IMR-90 (cell line): ENCODE results near the gene TNFSF9. TPM values are rescaled to one million over a fixed set of nuclear protein-coding genes. Genes with fewer than 3 reads are reported as not detected.

Experiments
- ATAC-seq: fragments of 200-7000 bp; cut with Tn5 transposase; 2 replicates; pipeline ENCODE4 v1.9.1; 2020; ENCODE audit warnings: low read depth, mild to moderate bottlenecking, moderate library complexity
- BruUV-seq: library from RNA; stranded (reverse); fragments of 400-500 nt; replicated peaks from 2 replicates; lab custom pipeline; 2021; lab: Mats Ljungman, UMichigan
- CTCF ChIA-PET: fragments of 300-600 bp; formaldehyde crosslinking; extraction: SDS; loops from one replicate; lab custom pipeline; 2021; ENCODE audit warnings: antibody characterized with exemption; lab: Yijun Ruan, JAX
- POLR2A ChIA-PET: fragments of 300-600 bp; sonication (Branson Sonifier 250); formaldehyde crosslinking; loops from one replicate; lab custom pipeline; 2022; ENCODE audit warnings: antibody characterized with exemption; ENCODE audit not compliant: unreplicated experiment; lab: Charles Lee
- DNase-seq: peaks from one replicate; pipeline ENCODE4 v3.0.0; 2013
- H2AFZ ChIP-seq: replicated peaks from 2 replicates; pipeline ENCODE3; 2013; ENCODE audit warnings: low read length, mild to moderate bottlenecking; ENCODE audit not compliant: poor library complexity
- H2AK5ac ChIP-seq: 2 replicates; pipeline ENCODE4 v1.6.1; 2013; ENCODE audit warnings: low read depth, low read length, inconsistent platforms
- H2AK9ac ChIP-seq: replicated peaks from 2 replicates; pipeline ENCODE3; 2013; ENCODE audit warnings: mild to moderate bottlenecking, low read depth, low read length, moderate library complexity; ENCODE audit not compliant: poor library complexity
- H2BK120ac ChIP-seq: 2 replicates; pipeline ENCODE4 v1.6.1; 2013; ENCODE audit warnings: low read depth, low read length, inconsistent platforms
- H2BK15ac ChIP-seq: 3 replicates; pipeline ENCODE4 v1.6.1; 2013; ENCODE audit warnings: low read depth, low read length, inconsistent platforms
- H2BK20ac ChIP-seq: 2 replicates; pipeline ENCODE4 v1.6.1; 2013; ENCODE audit warnings: low read depth, mild to moderate bottlenecking, inconsistent platforms, low read length, moderate library complexity
- H2BK5ac ChIP-seq: 2 replicates; pipeline ENCODE4 v1.6.1; 2013; ENCODE audit warnings: mild to moderate bottlenecking, low read depth, low read length, inconsistent platforms; ENCODE audit not compliant: poor library complexity, severe bottlenecking
- H3K14ac ChIP-seq: replicated peaks from 2 replicates; pipeline ENCODE4 v1.6.1; 2013; ENCODE audit warnings: low read depth, low read length, inconsistent platforms
- H3K18ac ChIP-seq: 2 replicates; pipeline ENCODE4 v1.6.1; 2013; ENCODE audit warnings: low read depth, low read length, control low read depth
- H3K23ac ChIP-seq: 2 replicates; pipeline ENCODE4 v1.6.1; 2013; ENCODE audit warnings: low read depth, low read length, inconsistent platforms
- H3K27ac ChIP-seq: 2 replicates; pipeline ENCODE4 v1.5.1; 2013; ENCODE audit warnings: mild to moderate bottlenecking, control low read depth, low read length; ENCODE audit not compliant: insufficient read depth
- H3K27me3 ChIP-seq: 2 replicates; pipeline ENCODE4 v1.6.1; 2013; ENCODE audit warnings: low read length; ENCODE audit not compliant: control insufficient read depth, insufficient read depth
- H3K36me3 ChIP-seq: 2 replicates; pipeline ENCODE4 v1.6.1; 2013; ENCODE audit warnings: low read length, mixed read lengths; ENCODE audit not compliant: control insufficient read depth, insufficient read depth
- H3K4ac ChIP-seq: 2 replicates; pipeline ENCODE4 v1.6.1; 2013; ENCODE audit warnings: low read depth, low read length, inconsistent platforms
- H3K4me1 ChIP-seq: 2 replicates; pipeline ENCODE4 v1.6.1; 2013; ENCODE audit warnings: low read length, mixed read lengths; ENCODE audit not compliant: control insufficient read depth, insufficient read depth
- H3K4me2 ChIP-seq: 2 replicates; pipeline ENCODE4 v1.6.1; 2013; ENCODE audit warnings: low read depth, mild to moderate bottlenecking, control low read depth, low read length, moderate library complexity
- H3K4me3 ChIP-seq: 2 replicates; pipeline ENCODE4 v1.5.1; 2013; ENCODE audit warnings: low read depth, mild to moderate bottlenecking, control low read depth, low read length, moderate library complexity; ENCODE audit not compliant: insufficient read depth
- H3K56ac ChIP-seq: 2 replicates; pipeline ENCODE4 v1.6.1; 2013; ENCODE audit warnings: low read length, inconsistent platforms; ENCODE audit not compliant: insufficient read depth; ENCODE audit errors: extremely low read depth
- H3K79me1 ChIP-seq, 2 experiments: 2 replicates each; pipeline ENCODE4 v1.6.1; 2013; ENCODE audit warnings: low read length in 2 of 2, inconsistent platforms in 1 of 2, low read depth in 1 of 2
- H3K9ac ChIP-seq: 2 replicates; pipeline ENCODE4 v1.6.1; 2013; ENCODE audit warnings: low read depth, low read length, control low read depth
- H3K9me1 ChIP-seq: 2 replicates; pipeline ENCODE4 v1.6.1; 2013; ENCODE audit warnings: low read length, inconsistent platforms; ENCODE audit not compliant: insufficient read depth
- H3K9me3 ChIP-seq: 2 replicates; pipeline ENCODE4 v1.6.1; 2013; ENCODE audit warnings: low read length; ENCODE audit not compliant: control insufficient read depth, insufficient read depth
- H4K20me1 ChIP-seq: 2 replicates; pipeline ENCODE4 v1.6.1; 2013; ENCODE audit warnings: low read length, inconsistent platforms; ENCODE audit not compliant: insufficient read depth
- H4K5ac ChIP-seq: 2 replicates; pipeline ENCODE4 v1.6.1; 2013; ENCODE audit warnings: mild to moderate bottlenecking, low read depth, low read length, control low read depth
- H4K8ac ChIP-seq, 2 experiments: 2 replicates each; pipeline ENCODE4 v1.6.1; 2013; ENCODE audit warnings: low read depth in 2 of 2, low read length in 2 of 2, control low read depth in 1 of 2, inconsistent platforms in 1 of 2
- H4K91ac ChIP-seq: 2 replicates; pipeline ENCODE4 v1.6.1; 2013; ENCODE audit warnings: low read depth, low read length, inconsistent platforms; ENCODE audit not compliant: insufficient read depth
- CHD1 ChIP-seq: IDR thresholded peaks from 2 replicates; pipeline ENCODE4 v1.6.1; 2012; ENCODE audit warnings: low read depth, low read length, improper control_type of control experiment
- MAFK ChIP-seq: IDR thresholded peaks from 2 replicates; pipeline ENCODE4 v1.6.1; 2012; ENCODE audit warnings: low read depth, low read length, improper control_type of control experiment
- dilution Hi-C: fragments of 300-500 bp; cut with HindIII; formaldehyde crosslinking; loops from one replicate; pipeline ENCODE4 v1.14.3; 2018; ENCODE audit warnings: low sequenced_read_pairs; ENCODE audit not compliant: unreplicated experiment
- in situ Hi-C: fragments of 300-500 bp; cut with MboI; formaldehyde crosslinking; loops from 3 replicates; pipeline ENCODE4 v1.14.3; 2019; ENCODE audit warnings: low sequenced_read_pairs, inconsistent platforms, mixed read lengths
- intact Hi-C: fragments of 100-400 bp; cut with micrococcal nuclease; formaldehyde crosslinking; loops from 2 replicates; pipeline ENCODE4 v1.10.0; 2022
- polyA plus RNA-seq, 3 experiments: library from polyadenylated mRNA; depleted of rRNA; stranded (reverse); fragments of >200 nt; gene quantifications; 2 replicates each; pipeline ENCODE4 v1.2.3, GENCODE V29; 2012; ENCODE audit warnings: low replicate concordance in 1 of 3
- total RNA-seq: library from RNA; depleted of rRNA; stranded (reverse); fragments of >200 nt; gene quantifications from 2 replicates; pipeline ENCODE4 v1.2.3, GENCODE V29; 2012

The TNFSF9 gene
- total and polyA plus RNA-seq, 2 of the 4 experiments (the other 2 are of a cell fraction), result 0.10 TPM; not detected in 1

DNA sequence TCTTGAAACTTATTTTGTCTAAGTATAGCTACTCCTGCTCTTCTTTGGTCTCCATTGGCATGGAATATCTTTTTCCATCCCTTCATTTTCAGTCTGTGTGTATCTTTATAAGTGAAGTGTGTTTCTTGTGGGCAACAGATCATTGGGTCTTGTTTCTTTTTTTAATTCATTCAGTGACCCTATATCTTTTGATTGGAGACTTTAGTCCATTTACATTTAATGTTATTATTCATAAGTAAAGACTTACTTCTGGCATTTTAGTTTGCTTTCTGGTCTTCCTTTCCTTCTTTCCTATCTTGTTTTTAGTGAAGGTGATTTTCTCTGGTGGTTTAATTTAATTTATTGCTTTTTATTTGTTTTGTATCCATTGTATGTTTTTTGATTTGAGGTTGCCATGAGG is 40.3 kb downstream of the TNFSF9 start:
- H3K4me3 ChIP-seq, result no peak overlapping the region
- no peaks in the 10 kb centered on the region for H3K9me1 ChIP-seq
- intact Hi-C loops (no loop called here), dilution Hi-C loops (no loop called here), in situ Hi-C loops (no loop called here)
- 0 out of 2 replicates have a peak, but pooled peaks cover under 1% of the 10 kb centered on the region for H3K9me3 ChIP-seq
- H3K4me2 ChIP-seq, result no peak overlapping the region
- no peak overlapping the region for H2AFZ ChIP-seq
- TF ChIP-seq CHD1 (no peak), MAFK (no peak)
- H4K5ac ChIP-seq, result no peak overlapping the region
- no peak overlapping the region for H3K23ac ChIP-seq
- no peak overlapping the region for H3K27ac ChIP-seq
- H3K27me3 ChIP-seq, result no peaks in the 10 kb centered on the region
- no peak overlapping the region for H3K18ac ChIP-seq
- no peaks in the 10 kb centered on the region for H4K20me1 ChIP-seq
- H3K56ac ChIP-seq, result no peak overlapping the region
- no peak overlapping the region for H2BK15ac ChIP-seq
- DNase-seq (no peak), ATAC-seq (no peak)
- no peak overlapping the region for H2AK9ac ChIP-seq
- CTCF ChIA-PET, result no interaction called here
- H4K8ac ChIP-seq, result no peak overlapping the region
- no peak overlapping the region for H2BK120ac ChIP-seq
- no TSS peak for BruUV-seq
- H3K4me1 ChIP-seq, result no peaks in the 10 kb centered on the region
- H3K9ac ChIP-seq, result no peak overlapping the region
- H3K4ac ChIP-seq, result no peak overlapping the region
- no peaks in the 10 kb centered on the region for H3K36me3 ChIP-seq
- H2AK5ac ChIP-seq, result no peak overlapping the region
- no peaks in the 10 kb centered on the region for H3K79me1 ChIP-seq
- POLR2A ChIA-PET, result no interaction called here
- H2BK20ac ChIP-seq, result no peak overlapping the region
- H3K14ac ChIP-seq, result no peak overlapping the region
- no peak overlapping the region for H2BK5ac ChIP-seq
- H4K91ac ChIP-seq, result no peak overlapping the region
